K562 (cell line): Measurements from ENCODE around the gene LPIN2. TPM values are rescaled to one million over a fixed set of nuclear protein-coding genes. Genes with fewer than 3 reads are reported as not detected.

Experiments
- ATAC-seq: fragments of 200-7000 bp; cut with Tn5 transposase; 3 replicates; pipeline ENCODE4 v1.9.1; 2020; ENCODE audit warnings: moderate library complexity
- BruUV-seq: library from RNA; stranded (reverse); fragments of 400-500 nt; replicated peaks from 2 replicates; lab custom pipeline; 2021; lab: Mats Ljungman, UMichigan
- CTCF ChIA-PET: fragments of 300-600 bp; formaldehyde crosslinking; extraction: SDS; loops from one replicate; lab custom pipeline; 2021; ENCODE audit warnings: low intra/inter-chr PET ratio; lab: Yijun Ruan, JAX
- POLR2A ChIA-PET: fragments of 300-600, 350-650 bp; sonication (Branson Sonifier 250); formaldehyde crosslinking; extraction: SDS; loops from one replicate; lab custom pipeline; 2021; ENCODE audit warnings: antibody characterized with exemption, inconsistent platforms; lab: Yijun Ruan, JAX
- DNase-seq, 4 experiments: peaks; one replicate each; pipeline versions ENCODE4 v3.0.0 to v3.0.0-alpha.2; 2011 to 2018; ENCODE audit warnings: low spot score in 3 of 4, mixed read lengths in 3 of 4; ENCODE audit errors: extremely low read depth in 1 of 4
- FAIRE-seq: peaks from 2 replicates; lab custom pipeline; 2011; peaks lifted over from hg19 to GRCh38; lab: Jason Lieb, UNC
- H2AFZ ChIP-seq: 2 replicates; pipeline ENCODE4 v1.6.0; 2011; ENCODE audit warnings: low read depth, low read length, control low read depth, inconsistent platforms
- H3K27ac ChIP-seq: fragments of 200-600 bp; 3 replicates; pipeline ENCODE4 v1.8.0; 2011; ENCODE audit warnings: low read depth, mild to moderate bottlenecking, control low read depth, inconsistent platforms, low read length, moderate library complexity, mixed read lengths; ENCODE audit errors: extremely low read depth
- H3K27me3 ChIP-seq, 2 experiments: fragments of 300-600 bp in 1 of 2; 2 replicates in 1 of 2; 3 replicates in 1 of 2; pipeline versions ENCODE4 v1.6.0 to v1.8.0; 2011; ENCODE audit warnings: inconsistent platforms in 2 of 2, low read length in 2 of 2, mild to moderate bottlenecking in 1 of 2, mixed read lengths in 1 of 2, moderate library complexity in 1 of 2; ENCODE audit not compliant: control insufficient read depth in 2 of 2, insufficient read depth in 2 of 2
- H3K36me3 ChIP-seq: fragments of 300-600 bp; 3 replicates; pipeline ENCODE4 v1.8.0; 2011; ENCODE audit warnings: mild to moderate bottlenecking, low read length, inconsistent platforms; ENCODE audit not compliant: control insufficient read depth, insufficient read depth
- H3K4me1 ChIP-seq, 2 experiments: fragments of 200-600 bp in 1 of 2; replicated peaks in 1 of 2; 2 replicates in 1 of 2; 3 replicates in 1 of 2; pipeline versions ENCODE4 v1.5.1 to v1.8.0; 2011; ENCODE audit warnings: inconsistent platforms in 2 of 2, low read length in 2 of 2, mild to moderate bottlenecking in 1 of 2, mixed read lengths in 1 of 2, moderate library complexity in 1 of 2; ENCODE audit not compliant: control insufficient read depth in 2 of 2, insufficient read depth in 2 of 2
- H3K4me2 ChIP-seq: 2 replicates; pipeline ENCODE4 v1.6.1; 2011; ENCODE audit warnings: low read length, control low read depth, inconsistent platforms, mixed read lengths; ENCODE audit not compliant: insufficient read depth
- H3K4me3 ChIP-seq: fragments of 200-600 bp; sonication (generic), shearing (Covaris generic); 2 replicates; pipeline ENCODE4 v1.5.1; 2016; ENCODE audit warnings: control low read depth, inconsistent platforms
- H3K79me2 ChIP-seq: fragments of 200-600 bp; 3 replicates; pipeline ENCODE4 v1.8.0; 2011; ENCODE audit warnings: low read length, inconsistent platforms; ENCODE audit not compliant: control insufficient read depth, insufficient read depth
- H3K9ac ChIP-seq, 2 experiments: 2 replicates each; pipeline versions ENCODE4 v1.6.0 to v1.6.1; 2011; ENCODE audit warnings: low read depth in 2 of 2, low read length in 2 of 2, control low read depth in 1 of 2, inconsistent platforms in 1 of 2, mild to moderate bottlenecking in 1 of 2, mixed read lengths in 1 of 2; ENCODE audit not compliant: insufficient read depth in 1 of 2
- H3K9me1 ChIP-seq: one replicate; pipeline ENCODE4 v1.6.0; 2011; ENCODE audit warnings: inconsistent platforms, mild to moderate bottlenecking, low read length, moderate library complexity; ENCODE audit not compliant: control insufficient read depth, insufficient read depth
- H3K9me3 ChIP-seq: replicated peaks from 2 replicates; pipeline ENCODE4 v1.5.1; 2011; ENCODE audit warnings: low read depth, low read length, inconsistent platforms; ENCODE audit not compliant: control insufficient read depth, insufficient read depth
- H4K20me1 ChIP-seq: replicated peaks from 2 replicates; pipeline ENCODE4 v1.6.1; 2011; ENCODE audit warnings: low read length, inconsistent platforms, mixed read lengths; ENCODE audit not compliant: control insufficient read depth, insufficient read depth
- BCOR ChIP-seq: fragments of 450-650 bp; IDR thresholded peaks from 2 replicates; pipeline ENCODE4 v1.6.1; 2016
- GABPA ChIP-seq: fragments of 200-800 bp; sonication (Bioruptor generic); conservative IDR thresholded peaks from 2 replicates; pipeline ENCODE4 v1.6.1; 2016; ENCODE audit warnings: low read depth, missing genetic modification characterization, missing compliant biosample characterization
- HIVEP1 ChIP-seq: fragments of 250-450 bp; sonication (Bioruptor Pico); IDR thresholded peaks from 2 replicates; pipeline ENCODE4 v1.4.0; 2020; ENCODE audit warnings: mild to moderate bottlenecking
- MYC ChIP-seq, 2 experiments: fragments of 250-450 bp in 1 of 2; sonication (Bioruptor Pico) in 1 of 2; IDR thresholded peaks; 2 replicates each; pipeline versions ENCODE4 v1.5.1 to v1.6.1; 2012 to 2021; ENCODE audit warnings: low read depth in 2 of 2, borderline replicate concordance in 1 of 2, improper control_type of control experiment in 1 of 2, low read length in 1 of 2, mild to moderate bottlenecking in 1 of 2, moderate library complexity in 1 of 2
- POLR2H ChIP-seq: IDR thresholded peaks from 2 replicates; pipeline ENCODE4 v1.6.1; 2016; ENCODE audit warnings: missing genetic modification characterization, low read depth, mild to moderate bottlenecking, control low read depth, missing compliant biosample characterization, moderate library complexity
- RFX1 ChIP-seq: fragments of 450-650 bp; IDR thresholded peaks from 2 replicates; pipeline ENCODE4 v1.6.1; 2016; ENCODE audit warnings: mild to moderate bottlenecking, moderate library complexity
- SMAD3 ChIP-seq: fragments of 450-650 bp; formaldehyde crosslinking; conservative IDR thresholded peaks from 2 replicates; pipeline ENCODE4 v1.4.0; 2020; ENCODE audit warnings: mild to moderate bottlenecking
- SMARCA4 ChIP-seq: fragments of 450-650 bp; IDR thresholded peaks from 2 replicates; pipeline ENCODE4 v1.6.1; 2016
- ZC3H8 ChIP-seq: fragments of 450-650 bp; IDR thresholded peaks from 2 replicates; pipeline ENCODE4 v1.6.1; 2017
- ZNF583 ChIP-seq: fragments of 250-450 bp; sonication (Bioruptor Pico); IDR thresholded peaks from 2 replicates; pipeline ENCODE4 v1.4.0; 2020
- ZNF668 ChIP-seq: fragments of 250-450 bp; sonication (Bioruptor Pico); IDR thresholded peaks from 2 replicates; pipeline ENCODE4 v1.8.0; 2022; ENCODE audit warnings: mild to moderate bottlenecking, inconsistent platforms
- WGBS: fragments of 100-300 bp; shearing (Covaris generic); methylation state at CpG from one replicate; pipeline ENCODE4 v1.1.6; 2016; ENCODE audit warnings: low coverage, mixed read lengths; ENCODE audit not compliant: insufficient coverage; ENCODE audit errors: missing lambda C conversion rate; 5-methylcytosine and 5-hydroxymethylcytosine counted together
- in situ Hi-C: fragments of 300-500 bp; cut with MboI; formaldehyde crosslinking; loops from 4 replicates; pipeline ENCODE4 v1.15.0; 2018; ENCODE audit warnings: inconsistent platforms, mixed read lengths
- intact Hi-C: fragments of 100-400 bp; cut with micrococcal nuclease; formaldehyde crosslinking; loops from 2 replicates; pipeline ENCODE4 v1.14.2; 2022
- polyA plus RNA-seq, 8 experiments: library from polyadenylated mRNA; depleted of rRNA in 4 of 8; stranded (reverse) in 5 of 8; unstranded in 3 of 8; fragments of >200 nt; fragmentation: Nextera tagmentation in 2 of 8; fragmentation: Illumina TruSeq in 1 of 8; extraction: Ambion mirVana in 2 of 8; extraction: Trizol in 1 of 8; gene quantifications; 2 replicates each; pipeline versions ENCODE4 v1.2.1 to v1.2.3, GENCODE V29; 2011 to 2014; ENCODE audit warnings: inconsistent platforms in 1 of 8, missing spikeins in 1 of 8
- total RNA-seq, 7 experiments: library from RNA; depleted of rRNA in 6 of 7; stranded (reverse); fragments of >200 nt in 6 of 7; fragmentation: Illumina TruSeq in 2 of 7; extraction: Trizol in 2 of 7; gene quantifications; 2 replicates each; pipeline versions ENCODE4 v1.2.1 to v1.2.3, GENCODE V29; 2011 to 2021; ENCODE audit warnings: low replicate concordance in 1 of 7
- TF ChIP-seq, protein P1 (sequence below), 3 experiments: fragments of 200-800 bp in 1 of 3; fragments of 250-450 bp in 1 of 3; fragments of 450-650 bp in 1 of 3; sonication (Bioruptor Pico) in 1 of 3; sonication (Bioruptor generic) in 1 of 3; formaldehyde crosslinking in 1 of 3; IDR thresholded peaks; 2 replicates each; pipeline versions ENCODE4 v1.6.1 to v1.8.0; 2016 to 2022; ENCODE audit warnings: mild to moderate bottlenecking in 2 of 3, missing genetic modification characterization in 2 of 3, missing compliant biosample characterization in 1 of 3, moderate library complexity in 1 of 3
- TF ChIP-seq, protein P2 (sequence below): sonication (generic); formaldehyde crosslinking; IDR thresholded peaks from 2 replicates; pipeline ENCODE4 v1.8.1; 2023; ENCODE audit warnings: mild to moderate bottlenecking, missing genetic modification reagents
- TF ChIP-seq, protein P3 (sequence below): sonication (generic); formaldehyde crosslinking; IDR thresholded peaks from 2 replicates; pipeline ENCODE4 v1.8.1; 2022; ENCODE audit warnings: missing genetic modification reagents
- TF ChIP-seq, protein P4 (sequence below): fragments of 250-450 bp; sonication (Bioruptor Pico); IDR thresholded peaks from 2 replicates; pipeline ENCODE4 v1.5.0; 2020; ENCODE audit warnings: mild to moderate bottlenecking, borderline replicate concordance

LPIN2 gene
- total and polyA plus RNA-seq, 9 of the 15 experiments (the other 6 are each of a cell fraction or from before 2014, with no cell fraction given), result 5.2 to 34.8 (median 24.6) TPM

DNA sequence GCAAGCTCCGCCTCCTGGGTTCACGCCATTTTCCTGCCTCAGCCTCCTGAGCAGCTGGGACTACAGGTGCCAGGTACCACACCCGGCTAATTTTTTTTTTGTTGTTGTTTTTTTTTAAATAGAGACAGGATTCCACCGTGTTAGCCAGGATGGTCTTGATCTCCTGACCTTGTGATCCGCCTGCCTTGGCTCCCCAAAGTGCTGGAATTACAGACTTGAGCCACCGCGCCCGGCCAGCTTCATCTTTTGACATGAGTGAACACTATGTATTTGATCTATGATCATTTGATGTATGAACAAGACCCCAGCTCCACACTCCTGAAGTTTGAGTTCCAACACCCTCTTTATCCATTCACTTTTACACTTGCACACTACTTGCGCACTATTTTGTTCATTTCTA, 43.4 kb upstream of the LPIN2 start:
- ChIA-PET CTCF (interaction anchor here (0.5 kb wide), 1 partner anchor 43 kb away, joined by 3 read pairs; the partner anchor contains the start of gene LPIN2), POLR2A (interaction anchor here (1.6 to 1.9 kb wide), 2 partner anchors 17 to 190 kb away, joined by 3 to 8 read pairs; no protein-coding TSS in a partner anchor)
- TF ChIP-seq ZNF668 (CRISPR knock-in tag) (no peak), POLR2H (no peak), SMAD3 (no peak), ZNF583 (no peak), BCOR (no peak), MYC (IDR thresholded peaks at IDR 0.05; ENCODE audit: low read depth, low read length) (no peak), MYC (CRISPR knock-in tag; IDR thresholded peaks at IDR 0.05; ENCODE audit: borderline replicate concordance, low read depth) (no peak), RFX1 (no peak), GABPA (tag) (no peak), ZC3H8 (no peak), HIVEP1 (CRISPR knock-in tag) (no peak), SMARCA4 (no peak)
- TF ChIP-seq, protein P1, sequence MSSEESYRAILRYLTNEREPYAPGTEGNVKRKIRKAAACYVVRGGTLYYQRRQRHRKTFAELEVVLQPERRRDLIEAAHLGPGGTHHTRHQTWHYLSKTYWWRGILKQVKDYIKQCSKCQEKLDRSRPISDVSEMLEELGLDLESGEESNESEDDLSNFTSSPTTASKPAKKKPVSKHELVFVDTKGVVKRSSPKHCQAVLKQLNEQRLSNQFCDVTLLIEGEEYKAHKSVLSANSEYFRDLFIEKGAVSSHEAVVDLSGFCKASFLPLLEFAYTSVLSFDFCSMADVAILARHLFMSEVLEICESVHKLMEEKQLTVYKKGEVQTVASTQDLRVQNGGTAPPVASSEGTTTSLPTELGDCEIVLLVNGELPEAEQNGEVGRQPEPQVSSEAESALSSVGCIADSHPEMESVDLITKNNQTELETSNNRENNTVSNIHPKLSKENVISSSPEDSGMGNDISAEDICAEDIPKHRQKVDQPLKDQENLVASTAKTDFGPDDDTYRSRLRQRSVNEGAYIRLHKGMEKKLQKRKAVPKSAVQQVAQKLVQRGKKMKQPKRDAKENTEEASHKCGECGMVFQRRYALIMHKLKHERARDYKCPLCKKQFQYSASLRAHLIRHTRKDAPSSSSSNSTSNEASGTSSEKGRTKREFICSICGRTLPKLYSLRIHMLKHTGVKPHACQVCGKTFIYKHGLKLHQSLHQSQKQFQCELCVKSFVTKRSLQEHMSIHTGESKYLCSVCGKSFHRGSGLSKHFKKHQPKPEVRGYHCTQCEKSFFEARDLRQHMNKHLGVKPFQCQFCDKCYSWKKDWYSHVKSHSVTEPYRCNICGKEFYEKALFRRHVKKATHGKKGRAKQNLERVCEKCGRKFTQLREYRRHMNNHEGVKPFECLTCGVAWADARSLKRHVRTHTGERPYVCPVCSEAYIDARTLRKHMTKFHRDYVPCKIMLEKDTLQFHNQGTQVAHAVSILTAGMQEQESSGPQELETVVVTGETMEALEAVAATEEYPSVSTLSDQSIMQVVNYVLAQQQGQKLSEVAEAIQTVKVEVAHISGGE (CRISPR knock-in tag; IDR thresholded peaks at IDR 0.05), result no peak
- TF ChIP-seq, protein P2, sequence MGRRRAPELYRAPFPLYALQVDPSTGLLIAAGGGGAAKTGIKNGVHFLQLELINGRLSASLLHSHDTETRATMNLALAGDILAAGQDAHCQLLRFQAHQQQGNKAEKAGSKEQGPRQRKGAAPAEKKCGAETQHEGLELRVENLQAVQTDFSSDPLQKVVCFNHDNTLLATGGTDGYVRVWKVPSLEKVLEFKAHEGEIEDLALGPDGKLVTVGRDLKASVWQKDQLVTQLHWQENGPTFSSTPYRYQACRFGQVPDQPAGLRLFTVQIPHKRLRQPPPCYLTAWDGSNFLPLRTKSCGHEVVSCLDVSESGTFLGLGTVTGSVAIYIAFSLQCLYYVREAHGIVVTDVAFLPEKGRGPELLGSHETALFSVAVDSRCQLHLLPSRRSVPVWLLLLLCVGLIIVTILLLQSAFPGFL, result no peak
- TF ChIP-seq, protein P3, sequence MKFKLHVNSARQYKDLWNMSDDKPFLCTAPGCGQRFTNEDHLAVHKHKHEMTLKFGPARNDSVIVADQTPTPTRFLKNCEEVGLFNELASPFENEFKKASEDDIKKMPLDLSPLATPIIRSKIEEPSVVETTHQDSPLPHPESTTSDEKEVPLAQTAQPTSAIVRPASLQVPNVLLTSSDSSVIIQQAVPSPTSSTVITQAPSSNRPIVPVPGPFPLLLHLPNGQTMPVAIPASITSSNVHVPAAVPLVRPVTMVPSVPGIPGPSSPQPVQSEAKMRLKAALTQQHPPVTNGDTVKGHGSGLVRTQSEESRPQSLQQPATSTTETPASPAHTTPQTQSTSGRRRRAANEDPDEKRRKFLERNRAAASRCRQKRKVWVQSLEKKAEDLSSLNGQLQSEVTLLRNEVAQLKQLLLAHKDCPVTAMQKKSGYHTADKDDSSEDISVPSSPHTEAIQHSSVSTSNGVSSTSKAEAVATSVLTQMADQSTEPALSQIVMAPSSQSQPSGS, result no peak
- TF ChIP-seq, protein P4, sequence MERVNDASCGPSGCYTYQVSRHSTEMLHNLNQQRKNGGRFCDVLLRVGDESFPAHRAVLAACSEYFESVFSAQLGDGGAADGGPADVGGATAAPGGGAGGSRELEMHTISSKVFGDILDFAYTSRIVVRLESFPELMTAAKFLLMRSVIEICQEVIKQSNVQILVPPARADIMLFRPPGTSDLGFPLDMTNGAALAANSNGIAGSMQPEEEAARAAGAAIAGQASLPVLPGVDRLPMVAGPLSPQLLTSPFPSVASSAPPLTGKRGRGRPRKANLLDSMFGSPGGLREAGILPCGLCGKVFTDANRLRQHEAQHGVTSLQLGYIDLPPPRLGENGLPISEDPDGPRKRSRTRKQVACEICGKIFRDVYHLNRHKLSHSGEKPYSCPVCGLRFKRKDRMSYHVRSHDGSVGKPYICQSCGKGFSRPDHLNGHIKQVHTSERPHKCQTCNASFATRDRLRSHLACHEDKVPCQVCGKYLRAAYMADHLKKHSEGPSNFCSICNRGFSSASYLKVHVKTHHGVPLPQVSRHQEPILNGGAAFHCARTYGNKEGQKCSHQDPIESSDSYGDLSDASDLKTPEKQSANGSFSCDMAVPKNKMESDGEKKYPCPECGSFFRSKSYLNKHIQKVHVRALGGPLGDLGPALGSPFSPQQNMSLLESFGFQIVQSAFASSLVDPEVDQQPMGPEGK (CRISPR knock-in tag), result no peak

More for the DNA sequence above, 43.4 kb upstream of the LPIN2 start:
- WGBS, result 63% methylated on average over 7 of the region's 9 CpGs
- Histone ChIP-seq H3K4me1 (no peaks in the 10 kb centered on the region; a peak in 1 of 5 replicates), H3K4me2 (no peak overlapping the region), H3K9me3 (no peaks in the 10 kb centered on the region; the same call in 1 of the 2 replicates), H3K36me3 (no peaks in the 10 kb centered on the region), H2AFZ (no peak overlapping the region), H3K9me1 (no peaks in the 10 kb centered on the region), H3K79me2 (no peaks in the 10 kb centered on the region), H3K4me3 (no peak overlapping the region), H3K27me3 (no peaks in the 10 kb centered on the region), H4K20me1 (no peaks in the 10 kb centered on the region), H3K9ac (no peak overlapping the region), H3K27ac (no peak overlapping the region)
- no peak for DNase-seq
- FAIRE-seq, result no peak
- no TSS peak for BruUV-seq
- in situ Hi-C loops (no loop called here), intact Hi-C loops (no loop called here)
- ATAC-seq, result no peak
